Ishikawa (cell line): ENCODE measurements around the gene GET4.

Source experiments
- CEBPB ChIP-seq: IDR thresholded peaks from 2 replicates; pipeline ENCODE4 v1.6.1; 2012
- CREB1 ChIP-seq: IDR thresholded peaks from 2 replicates; pipeline ENCODE4 v1.6.1; 2012; ENCODE audit warnings: low read depth
- EGR1 ChIP-seq: IDR thresholded peaks from 2 replicates; pipeline ENCODE4 v1.6.1; 2012
- EP300 ChIP-seq: IDR thresholded peaks from 2 replicates; pipeline ENCODE4 v1.6.1; 2012; ENCODE audit warnings: borderline replicate concordance
- FOXM1 ChIP-seq: IDR thresholded peaks from 2 replicates; pipeline ENCODE4 v1.6.1; 2012; ENCODE audit warnings: low read depth, borderline replicate concordance
- NFIC ChIP-seq: IDR thresholded peaks from 2 replicates; pipeline ENCODE4 v1.6.1; 2012
- RAD21 ChIP-seq: IDR thresholded peaks from 2 replicates; pipeline ENCODE4 v1.6.1; 2012; ENCODE audit warnings: low read depth
- REST ChIP-seq: IDR thresholded peaks from 2 replicates; pipeline ENCODE4 v1.6.1; 2012; ENCODE audit warnings: low read depth, mild to moderate bottlenecking
- TAF1 ChIP-seq: IDR thresholded peaks from 2 replicates; pipeline ENCODE4 v1.6.1; 2012; ENCODE audit warnings: low read depth, mild to moderate bottlenecking
- TCF12 ChIP-seq: IDR thresholded peaks from 2 replicates; pipeline ENCODE4 v1.6.1; 2012; ENCODE audit warnings: low read depth
- TEAD4 ChIP-seq: IDR thresholded peaks from 2 replicates; pipeline ENCODE4 v1.6.1; 2012
- USF1 ChIP-seq: IDR thresholded peaks from 2 replicates; pipeline ENCODE4 v1.6.1; 2012
- YY1 ChIP-seq: IDR thresholded peaks from 2 replicates; pipeline ENCODE4 v1.6.1; 2012; ENCODE audit warnings: low read depth
- ZBTB7A ChIP-seq: IDR thresholded peaks from 2 replicates; pipeline ENCODE4 v1.6.1; 2012; ENCODE audit warnings: low read depth
- TF ChIP-seq, protein P1 (sequence below): IDR thresholded peaks from 2 replicates; pipeline ENCODE4 v1.6.1; 2012

Gene GET4

DNA sequence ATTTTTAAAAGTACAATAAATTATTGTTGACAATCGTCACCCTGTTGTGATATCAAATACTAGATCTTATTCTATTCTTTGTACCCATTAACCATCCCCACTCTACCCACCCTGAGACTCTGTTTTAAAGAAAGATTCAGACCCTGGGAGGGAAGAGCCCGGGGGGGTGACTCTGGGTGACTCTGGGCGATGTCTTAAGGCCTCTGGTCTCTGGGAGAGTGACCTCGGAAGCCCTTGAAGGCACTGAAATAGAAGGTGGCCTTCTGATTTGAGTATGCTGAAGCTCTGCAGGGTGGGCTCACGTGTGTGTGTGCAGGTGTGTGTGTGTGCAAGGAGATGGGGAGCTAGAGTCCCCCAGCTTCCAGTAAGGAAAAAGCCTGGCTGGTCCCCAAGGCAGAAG is 68.4 kb downstream of the GET4 start:
- TF ChIP-seq TEAD4 (no peak), CEBPB (no peak), NFIC (no peak), ZBTB7A (no peak), RAD21 (no peak), EP300 (no peak), REST (no peak), CREB1 (no peak), TAF1 (no peak), EGR1 (no peak), YY1 (no peak), TCF12 (no peak), FOXM1 (no peak), USF1 (no peak)
- TF ChIP-seq, protein P1, sequence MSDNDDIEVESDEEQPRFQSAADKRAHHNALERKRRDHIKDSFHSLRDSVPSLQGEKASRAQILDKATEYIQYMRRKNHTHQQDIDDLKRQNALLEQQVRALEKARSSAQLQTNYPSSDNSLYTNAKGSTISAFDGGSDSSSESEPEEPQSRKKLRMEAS: no peak

GRCh38 chr7:945147-945555 is 68.8 kb downstream of the GET4 start:
- TF ChIP-seq, protein P1: no peak; the same call in none of the 2 replicates
- TF ChIP-seq YY1 (no peak), REST (no peak), CEBPB (no peak), EP300 (peak; percentile 82), ZBTB7A (peak; percentile 97), FOXM1 (peak; percentile 73), USF1 (0 out of 2 replicates have a peak, but pooled peaks have one; percentile 20), TAF1 (no peak), NFIC (peak; percentile 61; the same call in 1 of the 2 replicates), CREB1 (no peak), EGR1 (peak; percentile 85), TEAD4 (peak; percentile 69), TCF12 (no peak), RAD21 (no peak)

DNA sequence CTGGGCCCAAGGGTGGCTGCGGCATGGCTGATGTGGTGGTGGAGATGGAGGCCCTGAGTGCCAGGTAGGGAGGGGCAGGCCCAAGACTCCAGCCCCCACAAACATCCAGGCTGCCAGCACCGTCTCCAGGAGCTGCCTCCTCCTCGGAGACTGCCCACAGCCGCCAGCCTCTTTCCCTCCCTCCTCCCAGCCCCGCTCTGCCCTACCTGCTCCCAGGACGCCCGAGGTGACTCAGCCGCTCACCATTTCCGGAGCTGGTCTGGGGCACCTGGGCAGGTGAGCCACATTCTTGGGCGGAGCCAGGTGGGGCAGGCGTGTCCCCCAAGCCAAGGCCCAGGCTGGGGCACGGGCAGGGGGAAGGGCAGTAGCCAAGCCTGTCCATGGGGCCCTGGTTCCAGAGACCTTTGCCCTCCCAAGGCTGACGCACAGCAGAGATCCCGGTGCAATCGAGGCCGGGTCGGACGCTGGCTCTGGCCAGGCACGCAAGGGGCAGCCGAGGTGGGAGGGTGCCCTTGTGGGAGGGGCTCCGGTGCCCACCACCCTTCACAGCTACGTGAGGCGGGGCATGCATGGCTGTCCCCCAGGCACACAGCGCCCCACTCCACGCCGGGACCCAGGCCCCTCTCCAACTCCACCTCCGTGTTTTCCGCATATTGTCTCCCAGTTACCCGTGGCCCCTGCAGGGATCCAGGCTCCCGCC is 69.4 kb downstream of the GET4 start:
- TF ChIP-seq TCF12 (peak; percentile 90), ZBTB7A (peak; percentile 82), EGR1 (0 out of 2 replicates have a peak, but pooled peaks have one; percentile 57), NFIC (peak; percentile 52), TEAD4 (peak; percentile 88), TAF1 (no peak), EP300 (peak; percentile 83), CEBPB (no peak), USF1 (peak; percentile 50), REST (no peak), CREB1 (no peak), YY1 (peak; percentile 72), RAD21 (no peak), FOXM1 (peak; percentile 43; the same call in 1 of the 2 replicates)
- TF ChIP-seq, protein P1: peak; percentile 63
